Kidney epithelial cell (primary cell): ENCODE measurements around the gene JADE3. TPM values are rescaled to one million over a fixed set of nuclear protein-coding genes. Genes with fewer than 3 reads are reported as not detected.
"Not testable (repeated sequence)": the region's sequence is repeated elsewhere in the genome, so short reads cannot be mapped to it uniquely, and the experiment has no call there.

Experiments used
- DNase-seq: peaks from one replicate; pipeline ENCODE4 v3.0.0-alpha.2; 2010; ENCODE audit warnings: low read depth
- H3K27me3 ChIP-seq: 2 replicates; pipeline ENCODE4 v1.6.0; 2011; ENCODE audit warnings: low read length; ENCODE audit not compliant: control insufficient read depth, insufficient read depth
- H3K36me3 ChIP-seq: 2 replicates; pipeline ENCODE4 v1.5.1; 2011; ENCODE audit warnings: low read length; ENCODE audit not compliant: control insufficient read depth, insufficient read depth
- H3K4me3 ChIP-seq: 2 replicates; pipeline ENCODE4 v1.5.1; 2011; ENCODE audit warnings: low read depth, mild to moderate bottlenecking, control low read depth, low read length
- CTCF ChIP-seq: IDR thresholded peaks from 2 replicates; pipeline ENCODE4 v1.5.1; 2011; ENCODE audit warnings: mild to moderate bottlenecking, moderate library complexity, low read length, control low read depth, inconsistent platforms; ENCODE audit not compliant: insufficient read depth, poor library complexity, severe bottlenecking
- total RNA-seq: library from RNA; depleted of rRNA; stranded (reverse); fragments of >200 nt; gene quantifications from 2 replicates; pipeline ENCODE4 v1.2.3, GENCODE V29; 2015

Gene JADE3
- total RNA-seq, 1 donor from 2014 or later: 9.4 TPM

- H3K27me3 ChIP-seq: no peaks in the 10 kb centered on the region
- DNase-seq: no peak
- no peak for TF ChIP-seq CTCF
Measured at GRCh38 chrX:46941341-46941740, 29.1 kb downstream of the JADE3 start.

GRCh38 chrX:46953137-46953527 lies 40.9 kb downstream of the JADE3 start:
- no peak for TF ChIP-seq CTCF
- Histone ChIP-seq H3K36me3 (no peaks in the 10 kb centered on the region), H3K27me3 (no peaks in the 10 kb centered on the region), H3K4me3 (no peak overlapping the region)
- DNase-seq: no peak

More at GRCh38 chrX:46941341-46941740, 29.1 kb downstream of the JADE3 start:
- Histone ChIP-seq H3K36me3 (no peaks in the 10 kb centered on the region), H3K4me3 (no peak overlapping the region)

GRCh38 chrX:46953597-46953996 lies 41.4 kb downstream of the JADE3 start:
- Histone ChIP-seq H3K27me3 (no peaks in the 10 kb centered on the region), H3K36me3 (no peaks in the 10 kb centered on the region), H3K4me3 (no peak overlapping the region)
- no peak for TF ChIP-seq CTCF
- DNase-seq: no peak

GRCh38 chrX:46954716-46955115 lies 42.5 kb downstream of the JADE3 start:
- Histone ChIP-seq H3K27me3 (no peaks in the 10 kb centered on the region), H3K4me3 (no peak overlapping the region), H3K36me3 (no peaks in the 10 kb centered on the region)
- no peak for DNase-seq
- TF ChIP-seq CTCF: no peak

GRCh38 chrX:46956589-46956988 lies 44.4 kb downstream of the JADE3 start:
- not testable (repeated sequence) for H3K36me3 ChIP-seq, H3K27me3 ChIP-seq, DNase-seq, H3K4me3 ChIP-seq

GRCh38 chrX:46957297-46957696 lies 45.1 kb downstream of the JADE3 start:
- DNase-seq: no peak
- Histone ChIP-seq H3K4me3 (no peak overlapping the region), H3K36me3 (no peaks in the 10 kb centered on the region), H3K27me3 (no peaks in the 10 kb centered on the region)
- no peak for TF ChIP-seq CTCF
